Panc1 (cell line): ENCODE measurements around the gene SGIP1. TPM values are rescaled to one million over a fixed set of nuclear protein-coding genes. Genes with fewer than 3 reads are reported as not detected.

ENCODE experiments used
- ATAC-seq: fragments of 200-7000 bp; cut with Tn5 transposase; 2 replicates; pipeline ENCODE4 v1.9.1; 2020; ENCODE audit warnings: mild to moderate bottlenecking, moderate library complexity
- BruUV-seq: library from RNA; stranded (reverse); fragments of 400-500 nt; replicated peaks from 2 replicates; lab custom pipeline; 2021; lab: Mats Ljungman, UMichigan
- CTCF ChIA-PET: fragments of 300-600 bp; sonication (Branson Sonifier 250); formaldehyde crosslinking; loops from one replicate; lab custom pipeline; 2022; ENCODE audit warnings: antibody characterized with exemption; lab: Charles Lee
- POLR2A ChIA-PET: fragments of 300-600 bp; sonication (Branson Sonifier 250); formaldehyde crosslinking; loops from one replicate; lab custom pipeline; 2022; ENCODE audit warnings: antibody characterized with exemption; lab: Charles Lee
- DNase-seq: peaks from one replicate; pipeline ENCODE4 v3.0.0-alpha.2; 2010; ENCODE audit warnings: low read depth, low spot score
- H3K27ac ChIP-seq: 2 replicates; pipeline ENCODE4 v1.5.1; 2011; ENCODE audit warnings: mild to moderate bottlenecking, low read length, inconsistent platforms
- H3K27me3 ChIP-seq: fragments of 200-500 bp; sonication (Bioruptor generic); 2 replicates; pipeline ENCODE4 v1.6.0; 2014; ENCODE audit warnings: low read length, inconsistent platforms; ENCODE audit not compliant: control insufficient read depth, insufficient read depth
- H3K36me3 ChIP-seq: fragments of 200-500 bp; sonication (Bioruptor generic); 2 replicates; pipeline ENCODE4 v1.5.1; 2014; ENCODE audit warnings: inconsistent platforms, mild to moderate bottlenecking, low read length, moderate library complexity; ENCODE audit not compliant: control insufficient read depth, insufficient read depth
- H3K4me1 ChIP-seq: 2 replicates; pipeline ENCODE4 v1.5.1; 2011; ENCODE audit warnings: inconsistent platforms, mild to moderate bottlenecking, low read length, moderate library complexity; ENCODE audit not compliant: control insufficient read depth, insufficient read depth
- H3K4me3 ChIP-seq, 2 experiments: 2 replicates each; pipeline ENCODE4 v1.5.1; 2011 to 2012; ENCODE audit warnings: low read depth in 2 of 2, low read length in 2 of 2, mild to moderate bottlenecking in 2 of 2, inconsistent platforms in 1 of 2, moderate library complexity in 1 of 2
- H3K9me3 ChIP-seq: fragments of 200-500 bp; sonication (Bioruptor generic); 2 replicates; pipeline ENCODE4 v1.5.1; 2014; ENCODE audit warnings: low read depth, mild to moderate bottlenecking, inconsistent platforms, low read length, moderate library complexity; ENCODE audit not compliant: control insufficient read depth, insufficient read depth
- CTCF ChIP-seq: fragments of 450-650 bp; IDR thresholded peaks from 2 replicates; pipeline ENCODE4 v1.5.1; 2017; ENCODE audit warnings: mild to moderate bottlenecking
- POLR2AphosphoS5 ChIP-seq: IDR thresholded peaks from 2 replicates; pipeline ENCODE4 v1.6.1; 2012; ENCODE audit warnings: mild to moderate bottlenecking, low read depth, low read length, moderate library complexity
- REST ChIP-seq, 2 experiments: IDR thresholded peaks; 2 replicates each; pipeline ENCODE4 v1.6.1; 2011 to 2012; ENCODE audit warnings: low read depth in 2 of 2, control low read depth in 1 of 2, low read length in 1 of 2, mild to moderate bottlenecking in 1 of 2, moderate library complexity in 1 of 2; ENCODE audit not compliant: insufficient read depth in 1 of 2
- SIN3A ChIP-seq: IDR thresholded peaks from 2 replicates; pipeline ENCODE4 v1.6.1; 2012; ENCODE audit warnings: low read depth, mild to moderate bottlenecking, low read length, moderate library complexity, borderline replicate concordance; ENCODE audit not compliant: insufficient read depth
- TCF7L2 ChIP-seq: IDR thresholded peaks from 2 replicates; pipeline ENCODE4 v1.6.1; 2011; ENCODE audit warnings: mild to moderate bottlenecking, low read depth, low read length, inconsistent platforms
- in situ Hi-C: cut with HindIII; loops from 2 replicates; pipeline ENCODE4 v1.10.0; 2016; ENCODE audit warnings: low sequenced_read_pairs, low pct_unique_long_range_greater_than_20kb
- intact Hi-C: fragments of 100-400 bp; cut with micrococcal nuclease; formaldehyde crosslinking; loops from one replicate; pipeline ENCODE4 v1.10.0; 2022; ENCODE audit not compliant: unreplicated experiment
- total RNA-seq: library from RNA; stranded (reverse); gene quantifications from one replicate; pipeline ENCODE4 v1.2.1, GENCODE V29; 2021; ENCODE audit not compliant: unreplicated experiment

Gene SGIP1
- total RNA-seq, 1 experiment from 2014 or later, result 1.6 TPM

GRCh38 chr1:66506991-66507390 lies 27.0 kb upstream of the SGIP1 start:
- ATAC-seq (no peak), DNase-seq (no peak)
- no TSS peak for BruUV-seq
- Histone ChIP-seq H3K36me3 (no peaks in the 10 kb centered on the region), H3K27me3 (no peaks in the 10 kb centered on the region), H3K27ac (no peak overlapping the region), H3K4me1 (no peaks in the 10 kb centered on the region), H3K9me3 (no peaks in the 10 kb centered on the region), H3K4me3 (no peak overlapping the region)
- POLR2A ChIA-PET, result no interaction called here
- CTCF ChIA-PET, result no interaction called here
- intact Hi-C loops, result no loop called here
- TF ChIP-seq SIN3A (no peak), REST (IDR thresholded peaks at IDR 0.05; ENCODE audit: insufficient read depth in 1 of 2, low read depth in 2 of 2, low read length in 1 of 2) (no peak), TCF7L2 (no peak), POLR2AphosphoS5 (no peak), CTCF (no peak)
- in situ Hi-C loops, result no loop called here

- no peak for DNase-seq
- CTCF ChIA-PET, result no interaction called here
- BruUV-seq, result no TSS peak
- POLR2A ChIA-PET, result no interaction called here
- in situ Hi-C loops (no loop called here), intact Hi-C loops (no loop called here)
- Histone ChIP-seq H3K4me1 (no peaks in the 10 kb centered on the region), H3K9me3 (no peaks in the 10 kb centered on the region), H3K27me3 (no peaks in the 10 kb centered on the region), H3K36me3 (no peaks in the 10 kb centered on the region), H3K4me3 (no peak overlapping the region), H3K27ac (no peak overlapping the region)
- TF ChIP-seq CTCF (no peak), SIN3A (no peak), REST (IDR thresholded peaks at IDR 0.05; ENCODE audit: insufficient read depth in 1 of 2, low read depth in 2 of 2, low read length in 1 of 2) (no peak), POLR2AphosphoS5 (no peak), TCF7L2 (no peak)
- ATAC-seq, result no peak
Measured at GRCh38 chr1:66510407-66510806, 23.5 kb upstream of the SGIP1 start.
